Neural cell (in vitro differentiated cells): ENCODE measurements around the gene BCAS4. TPM values are rescaled to one million over a fixed set of nuclear protein-coding genes. Genes with fewer than 3 reads are reported as not detected.

Source experiments
- H2AFZ ChIP-seq: fragments of 200-600, 300-800 bp; sonication (generic), shearing (Covaris generic); 2 replicates; pipeline ENCODE4 v1.6.0; 2014; ENCODE audit warnings: low read depth, mild to moderate bottlenecking, antibody characterized with exemption, low read length, moderate library complexity
- H3F3A ChIP-seq: fragments of 200-600 bp; shearing (Covaris generic); 2 replicates; pipeline ENCODE4 v1.6.1; 2016; ENCODE audit warnings: mild to moderate bottlenecking, moderate library complexity, mixed read lengths, antibody characterized with exemption, low read length; ENCODE audit not compliant: insufficient read depth, poor library complexity, severe bottlenecking
- H3K27ac ChIP-seq: fragments of 200-600, 300-800 bp; sonication (generic), shearing (Covaris generic); 2 replicates; pipeline ENCODE4 v1.5.1; 2014; ENCODE audit warnings: mild to moderate bottlenecking, low read length, moderate library complexity
- H3K27me3 ChIP-seq: fragments of 300-800, 200-600 bp; sonication (generic), shearing (Covaris generic); 2 replicates; pipeline ENCODE4 v1.6.0; 2014; ENCODE audit warnings: mild to moderate bottlenecking, low read depth, low read length, moderate library complexity; ENCODE audit not compliant: insufficient read depth
- H3K36me3 ChIP-seq: fragments of 300-800, 200-600 bp; sonication (generic), shearing (Covaris generic); 2 replicates; pipeline ENCODE4 v1.5.1; 2014; ENCODE audit warnings: mild to moderate bottlenecking, antibody characterized with exemption, low read length, moderate library complexity; ENCODE audit not compliant: insufficient read depth
- H3K4me2 ChIP-seq: fragments of 300-800, 200-600 bp; sonication (generic), shearing (Covaris generic); 2 replicates; pipeline ENCODE4 v1.6.0; 2014; ENCODE audit warnings: mild to moderate bottlenecking, low read length
- H3K4me3 ChIP-seq: fragments of 300-800, 200-600 bp; sonication (generic), shearing (Covaris generic); 2 replicates; pipeline ENCODE4 v1.5.1; 2014; ENCODE audit warnings: mild to moderate bottlenecking, low read length, moderate library complexity
- H3K79me2 ChIP-seq: fragments of 200-600 bp; shearing (Covaris generic); replicated peaks from 2 replicates; pipeline ENCODE4 v1.6.0; 2014; ENCODE audit warnings: mild to moderate bottlenecking, low read length, moderate library complexity; ENCODE audit not compliant: insufficient read depth
- H3K9ac ChIP-seq: fragments of 300-800, 200-600 bp; sonication (generic), shearing (Covaris generic); 2 replicates; pipeline ENCODE4 v1.6.1; 2016; ENCODE audit warnings: mild to moderate bottlenecking, low read length, mixed read lengths
- H3K9me2 ChIP-seq: fragments of 200-600 bp; shearing (Covaris generic); 2 replicates; pipeline ENCODE4 v1.6.1; 2016; ENCODE audit warnings: mild to moderate bottlenecking, low read length, mixed read lengths; ENCODE audit not compliant: insufficient read depth
- H3K9me3 ChIP-seq: fragments of 200-600, 300-800 bp; sonication (generic), shearing (Covaris generic); 2 replicates; pipeline ENCODE4 v1.6.1; 2016; ENCODE audit warnings: mild to moderate bottlenecking, mixed run types, low read length, moderate library complexity, mixed read lengths
- H4K20me1 ChIP-seq: fragments of 200-600 bp; shearing (Covaris generic); 2 replicates; pipeline ENCODE4 v1.6.1; 2016; ENCODE audit warnings: mild to moderate bottlenecking, mixed run types; ENCODE audit not compliant: insufficient read depth
- EP300 ChIP-seq: fragments of 450-650 bp; conservative IDR thresholded peaks from 2 replicates; pipeline ENCODE4 v1.6.1; 2014; ENCODE audit warnings: antibody characterized with exemption, mild to moderate bottlenecking, moderate library complexity; ENCODE audit not compliant: poor library complexity, severe bottlenecking
- EZH2 ChIP-seq: fragments of 200-600, 300-800 bp; shearing (Covaris generic), sonication (generic); IDR thresholded peaks from 2 replicates; pipeline ENCODE4 v1.6.1; 2014; ENCODE audit warnings: antibody characterized with exemption, low read length, borderline replicate concordance, mild to moderate bottlenecking; ENCODE audit not compliant: insufficient read depth, poor library complexity, severe bottlenecking
- MXI1 ChIP-seq: fragments of 450-650 bp; conservative IDR thresholded peaks from 2 replicates; pipeline ENCODE4 v1.6.1; 2014; ENCODE audit warnings: antibody characterized with exemption, mild to moderate bottlenecking; ENCODE audit not compliant: poor library complexity, severe bottlenecking
- POLR2AphosphoS5 ChIP-seq: IDR thresholded peaks from 2 replicates; pipeline ENCODE4 v1.6.1; 2012
- RAD21 ChIP-seq: fragments of 450-650 bp; conservative IDR thresholded peaks from 2 replicates; pipeline ENCODE4 v1.6.1; 2014; ENCODE audit warnings: antibody characterized with exemption, mild to moderate bottlenecking, moderate library complexity
- REST ChIP-seq: IDR thresholded peaks from 2 replicates; pipeline ENCODE4 v1.6.1; 2012; ENCODE audit warnings: borderline replicate concordance
- SMC3 ChIP-seq: fragments of 450-650 bp; conservative IDR thresholded peaks from 2 replicates; pipeline ENCODE4 v1.6.1; 2014; ENCODE audit warnings: antibody characterized with exemption, mild to moderate bottlenecking, moderate library complexity; ENCODE audit not compliant: poor library complexity
- TAF1 ChIP-seq: IDR thresholded peaks from 2 replicates; pipeline ENCODE4 v1.6.1; 2012; ENCODE audit warnings: low read depth
- polyA plus RNA-seq: library from polyadenylated mRNA; depleted of rRNA; stranded (reverse); fragments of >200 nt; gene quantifications from 2 replicates; pipeline ENCODE4 v1.2.3, GENCODE V29; 2014
- TF ChIP-seq, protein P1 (sequence below): fragments of 450-650 bp; IDR thresholded peaks from 2 replicates; pipeline ENCODE4 v1.5.1; 2014; ENCODE audit warnings: antibody characterized with exemption, mild to moderate bottlenecking, moderate library complexity; ENCODE audit not compliant: poor library complexity, severe bottlenecking

The BCAS4 gene
- polyA plus RNA-seq, 1 donor from 2014 or later, result 24.6 TPM

DNA sequence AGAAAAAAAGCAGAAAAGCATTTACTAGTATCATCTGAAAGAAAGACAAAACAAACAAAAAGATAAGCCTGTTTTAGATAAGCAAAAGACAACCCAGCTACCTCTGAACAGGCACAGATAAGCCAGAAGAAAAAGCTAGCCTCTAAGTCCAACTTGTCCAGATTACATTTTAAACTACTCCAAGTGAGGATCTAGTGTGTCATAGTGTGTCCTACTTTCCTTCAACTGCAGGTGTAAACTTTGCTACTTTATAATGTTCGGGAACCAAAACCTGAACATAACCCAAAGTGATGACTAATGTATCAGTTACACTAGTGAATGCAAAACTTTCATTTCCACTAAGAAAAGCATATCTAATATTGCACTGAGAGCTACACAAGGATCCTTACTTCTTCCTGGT, 116.9 kb downstream of the BCAS4 start:
- Histone ChIP-seq H3K9me2 (no peaks in the 10 kb centered on the region), H4K20me1 (peaks cover 78% of the 10 kb centered on the region)

DNA sequence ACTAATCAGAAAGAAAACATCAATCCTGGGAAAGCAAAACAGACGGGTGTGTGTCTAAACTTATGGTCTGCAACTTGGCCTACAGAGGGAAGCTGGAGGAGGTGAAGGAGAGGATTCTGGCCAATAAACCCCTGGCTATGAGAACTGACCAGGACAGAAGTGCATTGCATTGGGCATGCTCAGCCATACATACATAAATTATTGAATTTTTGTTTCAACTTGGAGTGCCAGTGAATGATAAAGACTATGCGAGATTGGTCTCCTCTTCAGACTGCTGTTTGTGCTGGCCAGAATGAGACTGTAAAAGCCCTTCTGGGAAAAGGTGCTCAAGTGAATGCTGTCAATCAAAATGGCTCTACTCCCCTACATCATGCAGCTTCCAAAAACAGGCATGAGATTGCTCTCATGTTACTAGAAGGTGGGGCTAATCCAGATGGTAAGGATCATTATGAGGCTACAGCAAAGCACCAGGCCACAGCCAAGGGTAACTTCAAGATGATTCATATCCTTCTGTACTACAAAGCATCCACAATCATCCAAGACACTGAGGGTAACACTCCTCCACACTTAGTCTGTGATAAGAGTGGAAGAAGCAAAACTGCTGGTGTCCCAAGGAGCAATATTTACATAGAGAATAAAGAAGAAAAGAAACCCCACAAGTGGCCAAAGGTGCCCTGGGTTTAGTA, 119.0 kb downstream of the BCAS4 start:
- Histone ChIP-seq H3K9me3 (no peaks in the 10 kb centered on the region), H3K79me2 (peaks cover 100% of the 10 kb centered on the region), H2AFZ (no peak overlapping the region), H3K27ac (no peak overlapping the region), H3K9ac (no peak overlapping the region), H3K27me3 (no peaks in the 10 kb centered on the region), H4K20me1 (peaks cover 95% of the 10 kb centered on the region), H3K9me2 (no peaks in the 10 kb centered on the region), H3K4me2 (no peak overlapping the region), H3K4me3 (no peak overlapping the region), H3K36me3 (no peaks in the 10 kb centered on the region), H3F3A (no peaks in the 10 kb centered on the region)
- TF ChIP-seq REST, result no peak
- no peak for TF ChIP-seq EP300
- TF ChIP-seq, protein P1, sequence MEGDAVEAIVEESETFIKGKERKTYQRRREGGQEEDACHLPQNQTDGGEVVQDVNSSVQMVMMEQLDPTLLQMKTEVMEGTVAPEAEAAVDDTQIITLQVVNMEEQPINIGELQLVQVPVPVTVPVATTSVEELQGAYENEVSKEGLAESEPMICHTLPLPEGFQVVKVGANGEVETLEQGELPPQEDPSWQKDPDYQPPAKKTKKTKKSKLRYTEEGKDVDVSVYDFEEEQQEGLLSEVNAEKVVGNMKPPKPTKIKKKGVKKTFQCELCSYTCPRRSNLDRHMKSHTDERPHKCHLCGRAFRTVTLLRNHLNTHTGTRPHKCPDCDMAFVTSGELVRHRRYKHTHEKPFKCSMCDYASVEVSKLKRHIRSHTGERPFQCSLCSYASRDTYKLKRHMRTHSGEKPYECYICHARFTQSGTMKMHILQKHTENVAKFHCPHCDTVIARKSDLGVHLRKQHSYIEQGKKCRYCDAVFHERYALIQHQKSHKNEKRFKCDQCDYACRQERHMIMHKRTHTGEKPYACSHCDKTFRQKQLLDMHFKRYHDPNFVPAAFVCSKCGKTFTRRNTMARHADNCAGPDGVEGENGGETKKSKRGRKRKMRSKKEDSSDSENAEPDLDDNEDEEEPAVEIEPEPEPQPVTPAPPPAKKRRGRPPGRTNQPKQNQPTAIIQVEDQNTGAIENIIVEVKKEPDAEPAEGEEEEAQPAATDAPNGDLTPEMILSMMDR, result no peak
- no peak for TF ChIP-seq POLR2AphosphoS5
- no peak for TF ChIP-seq SMC3
- TF ChIP-seq MXI1, result no peak
- TF ChIP-seq RAD21, result no peak
- no peak for TF ChIP-seq EZH2
- TF ChIP-seq TAF1, result no peak

More for the DNA sequence above, 116.9 kb downstream of the BCAS4 start:
- Histone ChIP-seq H3K4me2 (no peak overlapping the region), H3K9me3 (no peaks in the 10 kb centered on the region), H3K9ac (no peak overlapping the region), H3K4me3 (no peak overlapping the region), H3K36me3 (no peaks in the 10 kb centered on the region), H3K79me2 (peaks cover 97% of the 10 kb centered on the region), H3K27ac (no peak overlapping the region), H3K27me3 (no peaks in the 10 kb centered on the region), H3F3A (no peaks in the 10 kb centered on the region), H2AFZ (no peak overlapping the region)
- TF ChIP-seq REST, result no peak
- no peak for TF ChIP-seq EP300
- no peak for TF ChIP-seq POLR2AphosphoS5
